Inflammatory macrophage (primary cell): ENCODE data around the gene CHN1.

Experiments used
- DNase-seq, 2 donors: peaks; one replicate each; pipeline ENCODE4 v3.0.0-alpha.2; 2020 to 2022

The CHN1 gene

DNA sequence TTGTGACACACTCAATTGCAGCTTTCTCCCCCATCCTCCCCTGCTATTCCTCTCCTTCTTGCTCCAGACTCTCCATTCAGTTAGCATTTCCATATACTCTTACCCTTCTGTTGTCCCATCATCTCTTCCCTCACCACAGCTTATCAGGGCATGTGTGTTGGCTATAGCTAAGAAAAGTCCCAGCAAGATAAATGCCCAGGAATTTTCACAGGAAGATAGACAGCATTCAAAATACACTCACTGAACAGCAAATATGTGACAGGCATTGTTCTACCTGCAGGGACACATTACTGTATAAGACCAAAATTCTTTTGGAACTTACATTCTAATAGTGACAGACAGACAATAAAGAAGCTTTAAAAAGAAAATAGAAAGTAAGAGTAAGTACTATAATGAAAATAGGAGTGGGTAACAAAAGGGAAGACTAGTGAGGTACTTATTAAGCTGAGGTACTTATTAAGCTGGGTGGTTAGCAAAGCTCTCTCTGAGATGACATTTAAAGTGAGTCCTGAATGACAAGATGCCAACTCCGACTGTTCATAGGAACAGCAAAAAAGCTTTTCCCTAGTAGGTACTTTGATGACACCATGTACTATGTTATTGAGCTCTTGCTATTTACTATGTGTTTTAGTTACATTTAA lies 86.2 kb downstream of the CHN1 start:
- DNase-seq: no peak

DNA sequence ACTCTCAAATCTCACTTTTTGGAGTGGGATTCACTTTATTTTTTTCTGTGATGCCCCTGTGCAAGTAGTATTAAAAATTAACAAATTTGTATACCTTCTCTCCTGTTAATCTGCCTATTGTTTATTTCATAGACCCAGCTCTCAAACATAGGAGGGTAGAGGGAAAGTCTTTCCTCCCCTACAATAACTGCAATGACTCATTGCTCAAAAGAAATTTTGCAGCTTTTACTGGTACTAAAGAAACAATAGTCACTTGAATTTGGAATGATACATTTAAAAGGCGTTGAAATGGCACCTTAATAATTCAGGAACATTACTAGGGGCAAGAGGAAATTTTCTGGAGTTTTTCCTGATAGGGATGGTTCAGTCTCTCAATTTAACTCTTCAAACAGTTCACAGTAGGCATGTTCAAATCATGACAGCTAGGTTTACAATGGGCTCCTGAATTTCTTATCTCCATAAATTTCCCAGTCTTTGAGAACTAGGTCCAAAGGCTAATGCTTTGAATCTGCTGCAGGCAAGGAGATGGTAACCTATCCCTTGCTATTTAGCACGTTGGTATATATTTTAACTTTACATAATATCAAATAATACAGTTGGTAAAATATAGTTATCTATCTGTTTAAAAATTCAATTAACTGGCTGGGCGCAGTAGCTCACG lies 88.8 kb downstream of the CHN1 start:
- DNase-seq: no peak

DNA sequence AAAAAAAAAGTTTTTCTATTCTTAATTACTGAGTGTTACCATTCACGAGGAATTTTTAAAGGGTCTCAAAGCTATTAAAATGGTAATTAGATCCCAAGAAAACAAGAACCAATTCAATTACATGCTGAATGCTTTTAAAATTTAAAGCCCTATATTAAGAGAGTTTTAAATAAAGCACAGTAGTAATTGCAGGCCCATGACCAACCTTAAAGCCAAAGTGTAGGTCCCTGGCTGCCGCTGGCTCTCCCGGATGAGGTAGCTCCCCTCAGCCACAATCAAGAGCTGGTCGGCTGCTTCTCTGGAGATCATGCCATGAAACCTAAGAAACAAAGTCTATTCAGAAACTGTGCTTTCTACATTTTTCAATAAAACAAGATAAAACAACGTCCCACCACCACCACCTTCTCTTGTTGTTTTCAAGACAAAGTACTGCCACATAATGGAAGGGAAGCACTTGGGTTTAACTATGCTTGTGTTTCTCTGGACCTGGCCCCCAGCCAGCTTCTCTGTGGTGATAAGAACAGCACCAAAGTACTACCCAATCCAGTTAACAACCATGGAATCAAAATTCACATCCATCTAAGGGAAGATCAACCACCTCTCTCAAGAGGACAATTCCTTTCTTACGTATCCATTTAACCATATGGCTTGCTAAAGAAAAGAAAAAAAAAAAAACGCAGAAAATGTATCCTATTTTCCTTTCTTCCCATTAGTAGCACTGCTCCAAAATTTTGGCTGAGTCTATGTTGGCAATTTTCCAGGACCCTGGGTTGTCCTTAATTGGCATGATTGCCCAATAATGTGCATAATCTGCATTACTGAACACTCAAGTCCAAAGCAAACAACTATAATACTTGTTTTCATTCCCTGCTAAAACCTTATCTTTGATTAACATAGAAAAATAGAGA lies 90.1 kb downstream of the CHN1 start:
- no peak for DNase-seq

DNA sequence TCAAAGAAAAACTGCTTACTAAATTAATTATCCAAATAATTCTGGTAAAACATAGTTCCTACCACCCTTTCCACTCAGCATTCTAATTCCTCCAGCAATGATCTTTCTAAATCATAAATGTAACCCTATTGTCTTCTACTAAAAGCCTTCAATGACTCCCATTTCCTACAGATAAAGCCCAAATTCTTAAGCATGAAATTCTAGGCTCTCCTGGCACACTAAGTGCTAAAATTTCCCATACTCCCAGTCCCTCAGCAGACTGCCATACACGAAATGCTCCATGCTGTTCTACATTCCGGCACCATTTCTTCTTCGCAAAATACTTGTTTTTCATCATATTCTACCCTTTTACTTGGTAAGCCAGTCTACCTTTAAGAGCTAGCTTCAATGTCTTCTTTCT lies 96.9 kb downstream of the CHN1 start:
- no peak for DNase-seq

DNA sequence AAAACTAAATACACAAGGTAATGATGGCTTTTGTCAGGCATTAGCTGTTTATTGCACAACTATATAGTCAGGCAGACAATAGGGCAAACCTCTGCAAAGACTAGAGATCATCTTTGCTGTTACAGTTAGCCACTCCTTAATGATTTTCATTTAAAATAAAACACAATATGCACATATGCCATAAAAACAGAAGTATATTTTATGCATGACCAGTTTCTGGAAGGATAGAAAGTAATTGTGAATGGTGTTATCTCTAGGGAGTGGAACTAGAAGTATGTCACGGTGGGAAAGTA lies 102.0 kb downstream of the CHN1 start:
- no peak for DNase-seq

DNA sequence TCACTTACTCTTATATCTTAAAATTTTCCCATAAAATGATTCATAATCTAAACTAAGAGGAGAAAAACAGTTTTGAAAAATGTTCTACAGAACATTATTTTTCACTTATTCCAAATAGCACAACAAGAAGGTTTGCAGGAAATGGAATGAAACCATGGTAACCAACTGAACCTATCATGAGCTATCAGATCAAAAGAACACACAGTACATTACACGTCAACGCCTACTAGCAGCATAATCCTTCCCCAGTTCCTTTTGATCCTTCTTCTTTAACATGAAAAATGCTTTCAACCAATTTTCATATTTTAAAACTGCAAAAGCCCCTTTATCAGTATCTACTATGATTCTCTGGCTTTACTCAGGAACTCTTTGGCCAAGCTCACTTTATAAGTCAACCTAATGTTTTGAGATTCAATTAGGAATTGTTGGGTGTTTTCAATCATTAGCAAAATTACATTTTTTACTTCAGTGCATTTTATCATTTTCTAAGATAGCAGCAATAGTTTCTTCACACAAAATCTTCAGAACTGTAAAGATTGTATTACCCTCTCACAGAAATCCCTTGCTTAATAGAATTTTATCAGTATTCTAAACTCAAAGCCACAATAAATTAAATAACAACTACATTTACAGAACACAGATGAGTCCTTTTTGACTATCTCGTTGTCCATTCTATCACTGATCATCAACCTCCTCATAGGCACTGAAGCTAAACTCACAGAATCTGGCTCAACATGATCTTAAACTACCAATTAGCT lies 102.5 kb downstream of the CHN1 start:
- no peak for DNase-seq

DNA sequence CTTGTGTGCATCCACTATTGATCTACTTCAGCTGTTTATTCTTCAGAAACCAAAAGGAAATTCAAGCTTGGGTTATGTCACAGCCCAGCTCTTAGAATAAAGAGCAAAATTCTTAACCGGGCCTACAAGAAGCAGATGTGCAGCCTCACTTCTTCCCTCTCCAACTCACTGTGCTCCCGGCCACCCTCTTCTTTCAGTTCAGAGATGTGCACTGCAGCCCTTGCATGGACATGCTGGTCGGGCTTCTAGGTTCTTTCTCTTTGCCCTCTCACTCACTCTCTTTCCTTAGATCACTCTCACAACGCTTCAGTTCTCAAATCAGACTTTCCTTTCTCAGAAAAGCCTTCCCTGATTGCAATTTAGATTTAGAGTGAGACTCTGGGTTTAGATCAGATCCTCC lies 104.1 kb downstream of the CHN1 start:
- DNase-seq: no peak

DNA sequence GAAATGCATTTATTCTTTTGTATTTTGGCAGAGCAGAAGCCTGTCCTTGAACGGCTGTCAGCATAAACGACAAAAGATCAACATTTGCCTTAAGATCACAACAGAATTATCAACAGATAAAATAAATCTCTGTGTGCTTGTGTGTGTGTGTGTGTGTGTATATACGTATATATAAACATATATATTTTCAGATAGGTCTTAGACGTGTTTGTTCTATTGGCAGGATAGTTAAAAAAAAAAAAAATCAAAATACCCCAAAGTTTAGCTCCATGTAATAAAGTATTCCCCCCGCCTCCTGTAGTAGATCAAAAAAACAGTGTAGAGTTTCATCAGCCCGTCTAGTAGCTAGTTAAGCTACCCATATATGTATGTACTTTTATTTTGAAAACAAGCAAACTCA lies 107.9 kb downstream of the CHN1 start:
- no peak for DNase-seq

DNA sequence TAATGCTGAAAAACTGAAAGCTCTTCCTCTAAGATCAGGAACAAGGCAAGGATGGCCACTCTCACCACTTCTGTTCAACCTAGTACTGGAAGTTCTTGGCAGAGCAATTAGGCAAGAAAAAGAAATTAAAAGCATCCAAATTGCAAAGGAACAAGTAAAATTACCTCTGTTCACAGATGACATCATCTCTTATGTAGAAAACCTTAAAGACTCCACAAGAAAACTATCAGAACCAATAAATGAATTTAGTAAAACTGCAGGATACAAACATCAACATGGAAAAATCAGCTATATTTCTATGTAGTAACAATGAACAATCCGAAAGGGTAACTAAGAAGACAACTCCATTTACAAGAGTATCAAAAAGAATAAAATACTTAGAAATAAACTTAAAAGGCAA lies 112.2 kb downstream of the CHN1 start:
- DNase-seq: no peak

DNA sequence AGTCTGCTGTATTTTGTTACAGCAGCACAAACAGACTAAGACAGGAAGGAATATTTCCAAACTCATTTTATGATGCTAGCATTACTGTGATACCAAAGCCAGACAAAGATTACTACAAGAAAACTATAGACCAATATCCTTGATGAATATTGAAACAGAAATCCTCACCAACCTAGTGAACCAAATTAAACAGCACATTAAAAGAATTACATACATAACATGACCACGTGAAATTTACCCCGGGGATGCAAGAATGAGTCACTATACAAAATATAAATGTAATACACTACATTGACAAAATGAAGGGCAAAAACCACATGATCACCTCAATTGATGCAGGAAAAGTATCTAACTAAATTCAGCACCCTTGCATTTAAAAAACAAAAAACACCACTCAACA lies 112.6 kb downstream of the CHN1 start:
- DNase-seq: no peak

DNA sequence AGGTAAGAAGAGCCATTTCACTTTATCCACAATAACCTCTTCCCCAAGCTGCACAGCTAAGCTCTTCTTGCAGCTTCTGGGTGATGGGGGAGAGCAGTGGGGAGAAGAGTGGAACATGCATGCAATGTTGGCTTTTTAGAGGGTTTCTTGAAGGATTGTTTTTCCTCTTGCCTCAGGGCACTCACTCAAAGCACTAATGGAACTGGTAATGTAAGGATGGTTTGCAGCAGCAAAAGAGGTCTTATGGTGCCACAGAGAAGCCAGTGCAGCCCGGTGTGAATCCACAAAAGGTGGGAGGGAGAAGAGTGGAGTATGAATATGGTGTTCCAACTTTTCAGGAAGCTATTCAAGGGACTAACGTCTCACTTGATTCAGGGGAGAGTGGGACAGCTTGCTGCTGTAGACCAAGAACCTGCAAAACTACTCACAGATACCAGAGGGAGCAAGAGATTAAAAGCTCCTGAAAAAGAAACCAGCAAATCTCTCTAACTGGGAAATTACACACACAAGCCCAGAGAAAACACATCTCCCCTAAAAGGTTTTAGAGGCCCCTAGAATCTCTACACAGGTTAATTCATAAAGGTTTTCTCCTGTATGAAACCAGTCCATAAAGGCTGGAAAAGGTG lies 116.4 kb downstream of the CHN1 start:
- no peak for DNase-seq

DNA sequence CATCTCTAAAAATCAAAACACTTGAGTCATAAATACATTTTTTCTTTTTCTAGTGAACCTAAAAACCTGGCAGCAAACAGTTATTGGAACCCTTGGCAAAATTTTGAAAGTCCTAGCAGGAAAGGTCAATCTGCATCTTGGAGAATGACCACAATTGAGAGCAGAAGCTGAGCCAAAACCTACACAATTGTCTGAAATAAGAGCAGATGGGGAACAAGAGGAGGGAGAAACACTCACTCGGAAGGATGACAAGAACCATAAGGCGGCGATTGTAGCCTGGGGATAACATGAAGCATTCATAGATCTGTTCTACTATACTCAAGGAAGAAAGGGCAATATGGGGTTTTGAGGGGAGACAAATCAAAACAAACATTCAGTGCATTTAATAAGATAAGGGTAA lies 117.0 kb downstream of the CHN1 start:
- DNase-seq: no peak

DNA sequence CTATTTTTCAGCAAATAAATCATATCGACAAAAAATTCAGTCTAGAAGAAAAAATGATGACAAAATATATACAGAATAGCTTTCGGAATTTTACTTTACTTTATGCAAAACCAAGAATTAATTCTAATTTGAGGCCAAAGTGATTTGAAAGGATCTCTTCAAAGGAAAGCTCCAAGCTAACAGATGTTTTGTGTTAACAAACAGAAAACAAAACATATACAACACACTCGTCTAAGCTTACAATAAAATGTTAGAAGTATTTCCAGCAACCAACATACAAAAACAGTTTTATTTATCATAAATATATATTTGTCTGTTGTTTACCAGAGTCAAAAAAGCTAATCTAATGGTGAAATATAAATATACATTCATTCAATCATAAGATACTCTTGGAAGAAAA lies 122.8 kb downstream of the CHN1 start:
- DNase-seq: no peak

DNA sequence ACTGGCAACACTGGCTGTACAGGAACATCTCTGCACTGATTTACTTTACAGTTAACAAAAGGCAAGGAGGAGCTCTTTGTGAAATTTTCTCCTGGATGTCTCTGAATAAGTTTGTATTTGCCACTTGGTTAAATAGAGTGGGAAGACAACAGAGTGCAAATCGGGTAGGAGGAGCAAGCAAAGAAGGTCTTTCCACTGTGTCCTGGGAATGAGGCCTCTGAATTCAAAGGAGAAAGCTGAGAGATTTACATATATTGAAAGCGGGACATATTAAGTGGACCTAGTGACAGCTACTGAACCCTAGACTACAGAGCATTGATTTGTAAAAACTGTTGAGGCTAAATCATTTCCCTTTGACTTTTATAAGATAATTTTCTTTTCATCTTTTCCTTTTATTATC lies 123.5 kb downstream of the CHN1 start:
- no peak for DNase-seq

DNA sequence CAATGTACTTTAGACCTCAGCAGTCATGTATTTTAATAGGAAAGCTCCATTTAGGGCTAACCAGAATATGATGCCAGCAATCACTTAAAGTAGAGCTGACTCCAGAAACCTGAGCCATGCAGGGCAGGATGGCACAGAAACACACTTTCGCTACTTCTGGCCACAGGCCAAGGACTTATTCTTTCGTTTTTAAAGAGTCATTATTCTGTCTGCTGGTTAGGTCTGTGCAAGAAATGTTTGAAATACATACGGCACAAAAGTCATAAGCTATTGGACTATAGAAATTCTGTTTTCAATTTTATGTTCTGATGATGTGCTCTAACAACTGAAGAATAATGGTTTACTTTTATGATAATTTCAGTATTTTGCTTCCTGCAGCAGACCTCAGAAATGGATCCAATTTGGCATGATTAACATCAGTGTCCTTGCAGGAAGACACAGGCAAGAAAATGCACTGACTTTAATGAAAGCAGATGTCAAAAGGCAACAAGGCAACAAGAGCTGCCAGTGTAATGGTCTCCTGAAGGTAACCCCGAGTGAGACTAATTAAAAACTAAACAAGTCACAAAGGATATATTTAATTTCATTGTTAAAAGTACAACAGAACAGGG lies 126.5 kb downstream of the CHN1 start:
- no peak for DNase-seq

DNA sequence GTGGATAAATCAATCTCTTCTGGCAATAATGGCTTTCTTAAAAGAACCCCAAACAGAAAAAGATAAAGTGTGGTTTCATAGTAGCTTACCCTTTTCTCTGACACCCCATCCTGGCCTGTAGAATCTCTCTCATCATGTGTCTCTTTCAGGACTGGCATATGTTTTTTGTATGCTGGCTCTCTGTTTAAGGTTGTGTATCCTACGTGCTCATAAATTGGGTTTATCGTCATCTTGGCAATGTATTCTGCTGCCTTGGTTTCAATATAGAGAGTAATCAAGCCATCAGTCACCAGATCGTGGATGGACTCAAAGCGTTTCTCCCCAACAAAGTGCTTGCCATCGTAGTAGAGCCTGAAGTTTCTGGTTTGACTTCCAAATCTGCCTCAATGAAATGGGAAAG lies 127.4 kb downstream of the CHN1 start:
- no peak for DNase-seq

DNA sequence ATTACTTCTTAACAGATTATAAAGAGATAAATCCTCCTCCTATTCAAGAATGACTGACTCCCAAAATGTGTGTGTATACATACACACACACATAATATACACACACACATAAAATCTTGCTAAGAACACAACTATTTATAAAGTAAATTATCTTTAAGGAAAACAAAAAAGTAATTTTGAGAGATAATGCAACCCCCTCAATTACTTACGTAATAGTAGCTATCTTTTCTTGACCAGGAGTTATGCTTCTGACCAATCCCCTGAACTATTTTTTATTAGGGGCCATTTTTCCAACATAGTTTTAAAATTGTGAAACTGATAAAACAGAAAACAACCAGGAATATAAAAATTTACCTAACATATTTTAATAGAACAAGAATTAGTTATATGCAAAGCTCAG lies 127.9 kb downstream of the CHN1 start:
- no peak for DNase-seq

DNA sequence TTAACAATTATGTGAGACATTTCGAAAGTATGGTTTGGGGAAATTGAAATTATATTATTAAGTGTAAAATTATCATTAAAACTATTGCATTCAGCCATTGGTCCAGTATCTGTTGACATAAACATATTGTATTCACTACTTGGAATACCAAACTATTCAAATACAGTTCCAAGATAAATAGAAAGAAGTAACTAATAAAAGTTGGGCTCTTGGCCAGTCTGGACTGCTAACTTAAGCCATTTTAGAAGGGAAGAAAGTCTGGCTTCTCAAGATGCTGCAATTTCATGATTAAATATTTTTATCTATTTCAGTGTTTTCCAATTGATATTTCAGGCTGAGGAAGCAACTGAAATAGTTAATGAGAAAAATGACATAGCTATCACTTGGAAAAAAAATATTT lies 131.1 kb downstream of the CHN1 start:
- no peak for DNase-seq

DNA sequence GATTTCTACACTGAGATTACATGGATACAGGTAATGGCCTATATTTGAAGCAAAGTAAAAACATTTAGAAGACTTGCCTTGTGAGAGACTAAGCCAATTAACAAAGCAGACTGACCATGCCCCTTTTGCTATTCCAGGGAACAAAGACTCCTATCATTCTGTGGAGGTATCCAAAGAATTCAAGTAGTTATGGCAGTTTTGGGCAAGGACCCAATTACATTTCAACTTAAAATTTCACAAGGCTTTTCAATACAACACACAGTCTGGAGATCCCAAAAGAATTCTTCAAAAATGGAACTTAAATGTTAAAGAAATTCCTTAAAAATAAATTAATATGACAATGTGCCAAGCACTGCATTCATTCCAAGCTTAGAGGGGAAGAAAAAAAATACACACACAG lies 131.7 kb downstream of the CHN1 start:
- DNase-seq: no peak

DNA sequence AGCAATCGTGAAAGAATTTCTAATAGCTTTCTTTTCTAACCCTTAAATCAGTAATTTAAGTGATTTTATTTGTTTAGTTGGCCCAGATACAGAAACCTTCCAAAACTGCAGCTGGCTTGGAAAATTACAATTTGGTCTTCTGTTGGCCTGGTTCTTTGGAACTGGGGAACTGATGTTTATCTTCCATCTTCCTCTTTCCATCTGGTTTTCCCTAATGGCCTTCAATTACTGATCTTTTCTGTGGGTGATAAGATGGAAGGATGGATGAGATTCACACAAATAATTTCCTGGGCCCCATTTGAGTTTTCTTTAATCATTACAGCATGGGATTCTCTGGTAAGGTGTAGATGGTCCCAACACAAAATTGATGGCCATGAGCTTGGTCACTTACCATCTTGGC lies 134.4 kb downstream of the CHN1 start:
- no peak for DNase-seq

DNA sequence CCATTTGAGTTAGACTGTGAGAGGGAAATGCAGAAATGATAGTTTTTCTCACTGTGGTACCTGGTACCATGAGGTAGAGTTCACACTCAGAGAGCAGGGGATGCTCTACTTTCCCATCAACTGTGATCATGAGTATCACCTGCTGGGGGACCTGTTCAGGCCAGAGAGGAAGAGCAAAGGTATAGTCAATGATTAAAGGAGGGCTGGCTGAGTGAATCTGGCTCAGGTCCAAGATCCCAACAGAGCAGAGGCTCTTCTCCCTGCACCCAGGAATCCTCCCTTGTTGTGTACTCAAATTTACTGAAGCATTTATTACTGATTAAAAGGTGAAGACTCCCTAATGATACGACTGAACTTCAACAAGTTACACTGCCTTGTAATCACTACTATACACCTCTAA lies 136.3 kb downstream of the CHN1 start:
- DNase-seq: no peak

DNA sequence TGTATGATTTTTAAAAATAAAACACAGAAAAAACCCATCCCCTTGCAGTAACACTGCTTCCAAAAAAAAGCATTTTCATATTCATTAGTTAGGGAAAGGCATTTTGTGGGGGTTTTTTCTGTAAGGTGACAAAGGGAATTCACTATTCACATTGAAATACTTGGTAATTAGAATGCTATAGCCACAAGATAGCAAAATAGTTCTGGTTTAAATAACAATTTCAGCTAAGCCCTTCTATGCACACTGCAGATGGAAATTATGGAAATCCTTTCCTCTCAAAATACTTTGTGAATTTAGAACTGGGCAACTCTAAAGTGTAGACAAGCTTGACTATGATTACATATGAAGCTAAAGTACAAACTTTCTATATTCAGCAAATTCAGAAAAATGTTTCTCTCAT lies 138.8 kb downstream of the CHN1 start:
- DNase-seq: no peak

DNA sequence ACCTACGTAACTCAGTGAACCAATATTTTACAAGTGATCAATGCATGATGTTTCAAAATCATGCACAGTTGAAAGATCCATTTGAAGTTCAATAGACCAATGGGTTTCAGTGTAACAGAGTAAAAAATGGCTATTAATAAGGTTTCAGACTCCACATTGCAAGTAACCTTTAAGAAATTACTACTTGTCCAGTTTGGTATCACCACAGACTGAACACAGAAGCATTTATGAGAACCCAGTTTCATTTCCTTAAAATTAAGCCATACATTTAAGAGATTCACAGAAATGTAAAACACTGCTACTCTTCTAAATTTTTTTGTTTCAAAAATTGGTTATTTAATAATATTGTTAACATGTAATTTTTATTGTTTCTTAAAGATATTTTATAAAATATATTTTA lies 142.0 kb downstream of the CHN1 start:
- no peak for DNase-seq
